Inflammatory macrophage (primary cell): ENCODE measurements around the gene RNF187.
"Not testable (repeated sequence)": the region's sequence is repeated elsewhere in the genome, so short reads cannot be mapped to it uniquely, and the experiment has no call there.

Source experiments
- DNase-seq, 2 donors: peaks; one replicate each; pipeline ENCODE4 v3.0.0-alpha.2; 2020 to 2022

The RNF187 gene

DNA sequence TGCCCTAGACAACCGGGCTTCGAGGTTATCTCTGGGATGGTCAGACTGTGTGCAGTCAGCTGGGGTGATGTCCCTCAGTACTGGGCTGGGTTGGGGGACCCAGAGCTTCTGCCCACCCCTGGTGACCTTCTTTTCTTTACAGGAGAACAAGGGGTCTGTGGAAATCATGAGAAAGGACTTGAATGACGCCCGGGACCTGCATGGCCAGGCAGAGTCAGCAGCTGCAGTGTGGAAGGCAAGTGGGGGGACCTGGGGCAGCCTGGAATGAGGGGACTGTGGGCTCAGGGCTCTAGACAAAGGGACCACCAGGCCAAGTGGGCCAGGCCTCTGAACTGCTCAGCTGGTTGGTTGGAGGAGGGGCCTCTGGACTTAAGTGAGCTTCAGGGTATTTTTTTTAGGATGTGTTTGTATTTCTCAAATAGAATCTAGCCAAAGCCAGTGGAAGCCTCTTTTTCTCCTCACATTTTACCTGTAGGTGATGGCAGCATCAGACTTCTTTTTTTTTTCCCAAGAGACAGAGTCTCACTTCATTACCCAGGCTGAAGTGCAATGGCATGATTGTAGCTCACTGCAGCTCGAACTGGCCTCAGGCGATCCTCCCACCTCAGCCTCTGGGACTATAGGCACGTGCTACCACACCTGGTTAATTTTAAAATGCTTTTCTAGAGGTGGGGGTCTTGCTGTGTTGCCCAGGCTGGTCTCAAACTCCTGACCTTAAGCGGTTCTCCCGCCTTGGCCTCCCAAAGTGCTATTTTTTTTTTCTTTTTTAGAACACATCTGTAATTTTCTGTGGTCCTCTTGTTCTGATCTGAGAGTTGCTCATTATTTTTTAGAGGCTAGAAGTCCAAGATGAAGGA lies 1.9 kb downstream of the RNF187 start:
- no peak for DNase-seq

- no peak for DNase-seq
These were observed 3.2 kb downstream of the RNF187 start for GRCh38 chr1:228490120-228491078.

- DNase-seq: no peak
These were observed 6.2 kb downstream of the RNF187 start for GRCh38 chr1:228493141-228494043.

DNA sequence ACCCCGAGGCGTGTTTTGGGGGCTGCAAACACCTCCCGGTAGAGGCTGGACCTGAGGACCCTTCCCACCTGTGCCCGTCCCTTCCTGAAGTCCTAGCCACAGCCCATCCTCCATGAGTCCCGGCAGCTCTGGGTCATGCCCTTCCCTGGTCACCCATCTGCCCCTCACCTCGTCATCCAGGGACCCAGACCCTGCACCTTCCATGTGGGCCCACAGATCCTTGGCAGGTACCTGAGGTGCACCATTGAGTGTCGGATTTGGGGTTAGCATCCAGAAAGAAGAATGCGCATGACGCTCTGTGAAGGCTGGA lies 6.8 kb downstream of the RNF187 start:
- no peak for DNase-seq

DNA sequence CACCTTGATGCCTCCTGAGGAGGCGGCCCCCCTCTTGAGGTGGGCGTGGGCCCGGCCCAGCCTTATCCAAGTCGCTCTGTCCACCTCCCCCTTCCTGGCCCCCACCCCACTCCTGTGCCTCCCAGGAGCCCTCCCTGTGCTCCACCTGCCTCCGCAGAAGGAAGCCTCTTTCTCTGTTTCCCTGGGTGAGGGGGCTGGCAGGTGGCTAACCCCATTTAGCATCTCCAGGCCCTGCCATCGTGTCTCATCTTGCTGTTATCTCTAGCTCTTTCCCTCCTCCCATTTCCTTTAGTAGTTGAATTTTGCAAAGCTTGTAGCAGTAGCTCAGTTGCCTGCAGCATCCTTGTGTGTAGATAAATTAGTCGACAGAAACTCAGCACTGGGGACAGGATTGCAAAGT lies 7.2 kb downstream of the RNF187 start:
- no peak for DNase-seq

GRCh38 chr1:228494970-228495853 lies 8.0 kb downstream of the RNF187 start:
- no peak for DNase-seq

- DNase-seq: no peak
These were observed 8.9 kb downstream of the RNF187 start for GRCh38 chr1:228496084-228496483.

DNA sequence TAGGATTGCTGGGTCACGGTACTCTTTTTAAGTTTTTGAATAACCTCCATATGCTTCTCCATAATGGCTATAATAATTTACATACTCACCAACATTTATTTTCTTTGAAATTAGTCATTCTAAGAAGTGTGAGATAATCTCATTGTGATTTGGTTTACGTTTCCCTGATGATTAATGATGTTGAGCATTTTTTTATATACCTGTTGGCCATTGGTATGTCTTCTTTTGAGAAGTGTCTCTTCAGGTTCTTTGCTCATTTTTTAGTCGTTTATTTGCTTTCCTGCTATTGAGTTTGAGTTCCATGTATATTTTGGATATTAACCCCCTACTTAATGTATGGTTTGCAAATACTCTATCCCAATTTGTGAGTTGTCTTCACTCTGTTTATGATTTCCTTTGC lies 9.3 kb downstream of the RNF187 start:
- no peak for DNase-seq

- no peak for DNase-seq
These were observed 10.0 kb downstream of the RNF187 start for GRCh38 chr1:228497206-228497605.

DNA sequence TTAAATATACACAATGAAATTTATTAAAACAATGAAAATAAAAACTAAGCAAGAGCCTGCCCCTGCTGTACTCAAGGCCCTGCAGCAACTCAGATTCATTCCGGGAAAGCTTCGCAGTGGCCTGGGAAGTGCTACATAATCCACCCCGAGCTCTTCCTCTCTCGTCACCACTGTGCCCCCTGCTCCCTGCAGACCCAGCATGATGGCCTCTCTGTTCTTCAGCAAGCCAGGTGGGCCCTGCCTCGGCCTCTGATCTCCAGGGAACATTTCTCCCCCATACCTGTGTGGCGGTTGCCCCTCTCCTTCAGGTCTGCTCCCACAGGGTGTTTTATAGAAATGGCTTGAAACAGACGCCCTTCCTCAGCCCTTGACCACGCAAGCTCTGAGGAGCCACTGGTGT lies 10.6 kb downstream of the RNF187 start:
- no peak for DNase-seq

GRCh38 chr1:228500143-228500734 lies 13.1 kb downstream of the RNF187 start:
- DNase-seq: peak; percentile 29 to 34

DNA sequence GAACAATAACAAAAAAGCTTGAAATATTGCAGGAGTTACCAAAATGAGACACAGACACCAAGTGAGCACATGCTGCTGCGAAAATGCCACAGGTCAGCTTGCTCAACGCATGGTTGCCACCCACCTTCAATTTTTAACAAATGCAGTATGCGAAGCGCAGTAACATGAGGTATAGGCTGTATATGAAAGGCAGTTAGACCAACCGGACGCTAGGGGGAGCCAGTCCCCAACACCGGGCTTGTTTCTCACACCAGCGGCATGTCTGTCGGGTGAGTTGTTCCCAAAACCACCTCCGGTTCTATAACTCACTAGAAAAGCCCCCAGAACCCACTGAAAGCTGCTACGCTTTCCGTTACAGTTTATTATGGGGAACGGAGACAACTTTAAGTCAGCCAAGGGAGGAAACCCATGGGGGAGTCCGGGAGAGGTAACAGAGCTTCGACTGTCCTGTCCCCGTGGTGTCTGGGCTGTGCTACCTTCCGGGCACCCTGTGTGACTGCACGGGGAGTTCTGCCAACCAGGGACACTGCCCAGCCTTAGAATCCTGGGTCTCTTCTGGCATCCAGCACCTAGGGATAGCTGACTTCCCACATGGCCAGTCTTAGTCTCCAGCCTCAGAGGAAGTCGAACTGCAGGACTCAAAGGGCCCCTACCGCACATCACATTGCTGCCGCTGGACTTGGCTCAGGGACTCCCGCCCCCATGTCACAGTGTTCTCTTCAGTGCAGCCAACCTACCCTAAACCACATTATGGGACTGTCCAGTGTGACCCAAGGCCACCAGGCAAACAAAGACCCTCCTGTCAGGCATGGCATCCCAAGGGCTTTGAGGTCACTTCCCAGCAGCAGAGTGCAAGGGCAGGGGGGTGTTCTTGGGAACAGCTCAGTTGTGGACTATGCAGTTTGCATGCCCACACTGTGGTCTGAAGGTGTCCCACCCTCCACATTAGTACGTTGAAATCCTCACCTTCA lies 14.0 kb downstream of the RNF187 start:
- peak; percentile 83 to 85 for DNase-seq

- DNase-seq: no peak
These were observed 15.3 kb downstream of the RNF187 start for GRCh38 chr1:228502522-228502921.

- DNase-seq: not testable (repeated sequence)
These were observed 18.8 kb downstream of the RNF187 start for GRCh38 chr1:228505944-228506343.

GRCh38 chr1:228507961-228508652 lies 20.9 kb downstream of the RNF187 start:
- no peak for DNase-seq

DNA sequence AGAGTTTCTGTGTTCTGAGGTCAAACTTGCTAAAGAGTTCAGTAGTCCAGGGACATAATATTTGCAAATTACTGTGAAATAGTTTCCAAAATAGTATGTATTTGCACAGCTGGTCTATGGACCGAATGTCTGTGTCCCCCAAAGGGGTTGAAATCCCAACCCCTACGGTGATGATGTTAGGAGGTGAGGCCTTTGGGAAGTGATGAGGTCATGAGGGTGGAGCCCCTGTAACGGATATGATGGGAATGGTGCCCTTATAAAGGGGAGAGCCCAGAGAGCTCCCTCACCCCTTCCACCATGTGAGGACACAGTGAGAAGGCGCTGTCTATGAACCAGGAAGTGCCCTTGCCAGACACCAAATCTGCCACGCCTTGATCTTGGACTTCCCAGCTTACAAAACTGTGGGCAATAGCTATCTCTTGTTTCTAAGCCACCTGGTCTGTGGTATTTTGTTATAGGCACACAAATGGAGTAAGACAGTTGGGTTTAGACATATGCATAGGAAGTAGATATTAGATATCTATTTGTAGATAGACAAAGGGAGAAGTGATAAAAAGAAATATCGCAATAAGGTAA lies 21.7 kb downstream of the RNF187 start:
- no peak for DNase-seq

- DNase-seq: no peak
These were observed 23.1 kb downstream of the RNF187 start for GRCh38 chr1:228510101-228510802.

GRCh38 chr1:228510803-228511413 lies 23.7 kb downstream of the RNF187 start:
- no peak for DNase-seq
